ENCODE measurements around the gene CTNNA1. TPM values are rescaled to one million over a fixed set of nuclear protein-coding genes. Genes with fewer than 3 reads are reported as not detected.

The CTNNA1 gene
- total RNA-seq, 6 experiments from 2014 or later: 101 to 192 (median 123) TPM

- intact Hi-C loops (cut with DNase I): no loop called here
- TF ChIP-seq CTCF (IDR thresholded peaks at IDR 0.05): no peak
- TF ChIP-seq POLR2A (IDR thresholded peaks at IDR 0.05): no peak
- Histone ChIP-seq H3K9me3 (no peaks in the 10 kb centered on the region), H3K4me1 (peaks cover 0 to 9% (median 3%) of the 10 kb centered on the region in 4 donors), H3K27ac (no peak overlapping the region), H3K27me3 (no peaks in the 10 kb centered on the region), H3K4me3 (no peak overlapping the region), H3K36me3 (no peaks in the 10 kb centered on the region)
- WGBS (ENCODE audit: insufficient coverage, low coverage, low lambda C conversion rate, missing lambda C conversion rate): 26% methylated on average over 1 of the region's 1 CpG
- DNase-seq: no peak
- no peak for ATAC-seq
These were observed 115.8 kb downstream of the CTNNA1 start for GRCh38 chr5:138869038-138869437.

- H3K4me1 ChIP-seq: peaks cover 0 to 9% (median 3%) of the 10 kb centered on the region in 4 donors
- ATAC-seq (peak in 1 of 4 donors; percentile 29), DNase-seq (no peak)
- no peaks in the 10 kb centered on the region for H3K36me3 ChIP-seq
- H3K9me3 ChIP-seq: no peaks in the 10 kb centered on the region
- WGBS (ENCODE audit: insufficient coverage, low coverage, low lambda C conversion rate, missing lambda C conversion rate): 81% methylated on average over 5 of the region's 5 CpGs
- intact Hi-C loops (cut with DNase I): no loop called here
- no peak overlapping the region for H3K27ac ChIP-seq
- H3K27me3 ChIP-seq: no peaks in the 10 kb centered on the region
- H3K4me3 ChIP-seq: no peak overlapping the region
- TF ChIP-seq CTCF (IDR thresholded peaks at IDR 0.05) (no peak), POLR2A (IDR thresholded peaks at IDR 0.05) (no peak)
These were observed 116.7 kb downstream of the CTNNA1 start for GRCh38 chr5:138869763-138870500.

- H3K4me3 ChIP-seq: no peak overlapping the region
- no peaks in the 10 kb centered on the region for H3K27me3 ChIP-seq
- no peak for DNase-seq
- TF ChIP-seq CTCF (IDR thresholded peaks at IDR 0.05): no peak
- no peak for TF ChIP-seq POLR2A (IDR thresholded peaks at IDR 0.05)
- no peaks in the 10 kb centered on the region for H3K36me3 ChIP-seq
- H3K9me3 ChIP-seq: no peaks in the 10 kb centered on the region
- ATAC-seq: no peak
- no peak overlapping the region for H3K27ac ChIP-seq
- WGBS (ENCODE audit: insufficient coverage, low coverage, low lambda C conversion rate, missing lambda C conversion rate): 69% methylated on average over 2 of the region's 3 CpGs
- H3K4me1 ChIP-seq: peaks cover 0 to 9% (median 3%) of the 10 kb centered on the region in 4 donors
- intact Hi-C loops (cut with DNase I): no loop called here
These were observed 117.4 kb downstream of the CTNNA1 start for GRCh38 chr5:138870611-138871010.

- no peak for TF ChIP-seq CTCF (IDR thresholded peaks at IDR 0.05)
- TF ChIP-seq POLR2A (IDR thresholded peaks at IDR 0.05): no peak
- no peak overlapping the region for H3K4me3 ChIP-seq
- no peaks in the 10 kb centered on the region for H3K27me3 ChIP-seq
- DNase-seq (no peak), ATAC-seq (no peak)
- intact Hi-C loops (cut with DNase I): no loop called here
- no peaks in the 10 kb centered on the region for H3K9me3 ChIP-seq
- H3K36me3 ChIP-seq: no peaks in the 10 kb centered on the region
- H3K4me1 ChIP-seq: peaks cover 0 to 9% (median 3%) of the 10 kb centered on the region in 4 donors
- 88% methylated on average over 6 of the region's 6 CpGs for WGBS (ENCODE audit: insufficient coverage, low coverage, low lambda C conversion rate, missing lambda C conversion rate)
- H3K27ac ChIP-seq: no peak overlapping the region
These were observed 119.7 kb downstream of the CTNNA1 start for GRCh38 chr5:138872841-138873465.

Measured in right lobe of liver (tissue), 6 donors.